ENCODE results near the gene PCDHA5.
"Not testable (repeated sequence)": the region's sequence is repeated elsewhere in the genome, so short reads cannot be mapped to it uniquely, and the experiment has no call there.

PCDHA5 gene

DNA sequence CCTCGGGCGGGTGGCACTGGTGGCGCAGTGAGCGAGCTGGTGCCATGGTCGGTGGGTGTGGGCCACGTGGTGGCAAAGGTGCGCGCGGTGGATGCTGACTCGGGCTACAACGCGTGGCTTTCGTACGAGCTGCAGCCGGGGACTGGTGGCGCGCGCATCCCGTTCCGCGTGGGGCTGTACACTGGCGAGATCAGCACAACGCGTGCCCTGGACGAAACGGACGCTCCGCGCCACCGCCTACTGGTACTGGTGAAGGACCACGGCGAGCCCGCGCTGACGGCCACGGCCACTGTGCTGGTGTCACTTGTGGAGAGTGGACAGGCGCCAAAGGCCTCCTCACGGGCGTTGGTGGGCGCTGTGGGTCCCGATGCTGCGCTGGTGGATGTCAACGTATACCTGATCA lies 12.5 kb upstream of the PCDHA5 start:
- Histone ChIP-seq H3K79me1 (ENCODE audit: low read length) (peaks cover 2% of the 10 kb centered on the region), H2BK5ac (ENCODE audit: low read depth, low read length, poor library complexity) (no peak overlapping the region), H3K4me3 (ENCODE audit: low read depth, low read length) (no peak overlapping the region), H2AFZ (ENCODE audit: insufficient read depth, low read length, poor library complexity) (no peak overlapping the region), H3K9me3 (ENCODE audit: insufficient read depth, low read depth, low read length) (peaks cover 11% of the 10 kb centered on the region), H3K9ac (ENCODE audit: low read length) (no peak overlapping the region), H2AK5ac (ENCODE audit: low read length) (no peak overlapping the region), H3K14ac (ENCODE audit: low read length) (no peak overlapping the region), H3K4ac (ENCODE audit: low read depth, low read length) (no peak overlapping the region), H2BK120ac (ENCODE audit: insufficient read depth, low read length, poor library complexity) (no peak overlapping the region), H3K18ac (ENCODE audit: low read length) (no peak overlapping the region), H4K12ac (ENCODE audit: low read depth, low read length) (no peak overlapping the region), H2BK12ac (ENCODE audit: low read length) (no peak overlapping the region), H3K79me2 (ENCODE audit: control insufficient read depth, insufficient read depth, low read length, poor library complexity) (no peaks in the 10 kb centered on the region), H3K4me1 (ENCODE audit: control insufficient read depth in 1 of 2, insufficient read depth in 2 of 2, low read length in 2 of 2) (no peaks in the 10 kb centered on the region), H4K91ac (ENCODE audit: low read depth, low read length) (no peak overlapping the region), H3K36me3 (ENCODE audit: control insufficient read depth in 1 of 2, insufficient read depth in 2 of 2, low read length in 2 of 2) (peaks cover 0 to 2% of the 10 kb centered on the region in 2 experiments), H3K4me2 (ENCODE audit: low read length) (no peak overlapping the region), H4K8ac (ENCODE audit: low read depth, low read length) (no peak overlapping the region), H3K27ac (ENCODE audit: low read depth, low read length) (no peak overlapping the region), H3K23ac (ENCODE audit: low read length) (no peak overlapping the region), H3K27me3 (ENCODE audit: insufficient read depth, low read length) (no peaks in the 10 kb centered on the region)
- no peak for DNase-seq
- WGBS (ENCODE audit: extremely low coverage, insufficient coverage, insufficient read length), result no CpG with 5 or more reads among the region's 43 CpGs

GRCh38 chr5:140822281-140822629 lies 842 bp downstream of the PCDHA5 start:
- Histone ChIP-seq H2AK5ac (ENCODE audit: low read length) (no peak overlapping the region), H4K12ac (ENCODE audit: low read depth, low read length) (no peak overlapping the region), H3K9me3 (ENCODE audit: insufficient read depth, low read depth, low read length) (peaks cover 3% of the 10 kb centered on the region), H3K4ac (ENCODE audit: low read depth, low read length) (no peak overlapping the region), H3K23ac (ENCODE audit: low read length) (no peak overlapping the region), H2BK12ac (ENCODE audit: low read length) (no peak overlapping the region), H4K8ac (ENCODE audit: low read depth, low read length) (no peak overlapping the region), H3K79me2 (ENCODE audit: control insufficient read depth, insufficient read depth, low read length, poor library complexity) (no peaks in the 10 kb centered on the region), H4K91ac (ENCODE audit: low read depth, low read length) (no peak overlapping the region), H3K4me2 (ENCODE audit: low read length) (no peak overlapping the region), H2BK120ac (ENCODE audit: insufficient read depth, low read length, poor library complexity) (no peak overlapping the region), H3K14ac (ENCODE audit: low read length) (no peak overlapping the region), H2AFZ (ENCODE audit: insufficient read depth, low read length, poor library complexity) (no peak overlapping the region), H3K27ac (ENCODE audit: low read depth, low read length) (no peak overlapping the region), H3K9ac (ENCODE audit: low read length) (no peak overlapping the region), H3K18ac (ENCODE audit: low read length) (no peak overlapping the region), H3K27me3 (ENCODE audit: insufficient read depth, low read length) (no peaks in the 10 kb centered on the region), H3K4me1 (ENCODE audit: control insufficient read depth in 1 of 2, insufficient read depth in 2 of 2, low read length in 2 of 2) (no peaks in the 10 kb centered on the region), H3K36me3 (ENCODE audit: control insufficient read depth in 1 of 2, insufficient read depth in 2 of 2, low read length in 2 of 2) (peaks cover 7 to 8% of the 10 kb centered on the region in 2 experiments), H2BK5ac (ENCODE audit: low read depth, low read length, poor library complexity) (no peak overlapping the region), H3K79me1 (ENCODE audit: low read length) (no peaks in the 10 kb centered on the region), H3K4me3 (ENCODE audit: low read depth, low read length) (no peak overlapping the region)
- no CpG with 5 or more reads among the region's 6 CpGs for whole genome bisulfite sequencing (ENCODE audit: extremely low coverage, insufficient coverage, insufficient read length)
- DNase-seq, result no peak

DNA sequence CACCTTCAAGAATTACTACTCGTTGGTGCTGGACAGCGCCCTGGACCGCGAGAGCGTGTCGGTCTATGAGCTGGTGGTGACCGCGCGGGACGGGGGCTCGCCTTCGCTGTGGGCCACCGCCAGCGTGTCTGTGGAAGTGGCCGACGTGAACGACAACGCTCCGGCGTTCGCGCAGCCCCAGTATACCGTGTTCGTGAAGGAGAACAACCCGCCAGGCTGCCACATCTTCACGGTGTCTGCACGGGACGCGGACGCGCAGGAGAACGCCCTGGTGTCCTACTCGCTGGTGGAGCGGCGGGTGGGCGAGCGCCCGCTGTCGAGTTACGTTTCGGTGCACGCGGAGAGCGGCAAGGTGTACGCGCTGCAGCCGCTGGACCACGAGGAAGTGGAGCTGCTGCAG lies 1.6 kb downstream of the PCDHA5 start:
- WGBS (ENCODE audit: extremely low coverage, insufficient coverage, insufficient read length), result no CpG with 5 or more reads among the region's 48 CpGs
- H2BK12ac ChIP-seq (ENCODE audit: low read length), result not testable (repeated sequence)

DNA sequence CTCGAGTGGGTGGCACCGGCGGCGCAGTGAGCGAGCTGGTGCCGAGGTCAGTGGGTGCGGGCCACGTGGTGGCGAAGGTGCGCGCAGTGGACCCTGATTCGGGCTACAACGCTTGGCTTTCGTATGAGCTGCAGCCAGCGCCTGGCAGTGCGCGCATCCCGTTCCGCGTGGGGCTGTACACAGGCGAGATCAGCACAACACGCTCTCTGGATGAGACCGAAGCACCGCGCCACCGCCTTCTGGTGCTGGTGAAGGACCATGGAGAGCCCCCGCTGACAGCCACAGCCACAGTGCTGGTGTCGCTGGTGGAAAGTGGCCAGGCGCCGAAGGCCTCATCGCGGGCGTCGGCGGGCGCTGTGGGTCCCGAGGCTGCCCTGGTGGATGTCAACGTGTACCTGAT lies 2.1 kb downstream of the PCDHA5 start:
- Histone ChIP-seq H2BK120ac (ENCODE audit: insufficient read depth, low read length, poor library complexity) (no peak overlapping the region), H4K91ac (ENCODE audit: low read depth, low read length) (no peak overlapping the region), H3K4ac (ENCODE audit: low read depth, low read length) (no peak overlapping the region), H3K14ac (ENCODE audit: low read length) (no peak overlapping the region), H4K12ac (ENCODE audit: low read depth, low read length) (no peak overlapping the region), H3K27me3 (ENCODE audit: insufficient read depth, low read length) (no peaks in the 10 kb centered on the region), H2AFZ (ENCODE audit: insufficient read depth, low read length, poor library complexity) (no peak overlapping the region), H3K4me2 (ENCODE audit: low read length) (no peak overlapping the region), H2AK5ac (ENCODE audit: low read length) (no peak overlapping the region), H3K4me3 (ENCODE audit: low read depth, low read length) (no peak overlapping the region), H3K9ac (ENCODE audit: low read length) (no peak overlapping the region), H3K79me2 (ENCODE audit: control insufficient read depth, insufficient read depth, low read length, poor library complexity) (no peaks in the 10 kb centered on the region), H3K27ac (ENCODE audit: low read depth, low read length) (no peak overlapping the region), H3K79me1 (ENCODE audit: low read length) (no peaks in the 10 kb centered on the region), H3K9me3 (ENCODE audit: insufficient read depth, low read depth, low read length) (peaks cover 3% of the 10 kb centered on the region), H3K4me1 (ENCODE audit: control insufficient read depth in 1 of 2, insufficient read depth in 2 of 2, low read length in 2 of 2) (no peaks in the 10 kb centered on the region), H3K36me3 (ENCODE audit: control insufficient read depth in 1 of 2, insufficient read depth in 2 of 2, low read length in 2 of 2) (peaks cover 7 to 8% of the 10 kb centered on the region in 2 experiments), H3K18ac (ENCODE audit: low read length) (no peak overlapping the region), H4K8ac (ENCODE audit: low read depth, low read length) (no peak overlapping the region), H2BK5ac (ENCODE audit: low read depth, low read length, poor library complexity) (no peak overlapping the region), H2BK12ac (ENCODE audit: low read length) (no peak overlapping the region), H3K23ac (ENCODE audit: low read length) (no peak overlapping the region)
- DNase-seq, result no peak
- no CpG with 5 or more reads among the region's 38 CpGs for WGBS (ENCODE audit: extremely low coverage, insufficient coverage, insufficient read length)

More for the DNA sequence above, 1.6 kb downstream of the PCDHA5 start:
- H3K79me2 ChIP-seq (ENCODE audit: control insufficient read depth, insufficient read depth, low read length, poor library complexity); H3K4me3 ChIP-seq (ENCODE audit: low read depth, low read length); H2BK5ac ChIP-seq (ENCODE audit: low read depth, low read length, poor library complexity); H3K4ac ChIP-seq (ENCODE audit: low read depth, low read length); H3K9me3 ChIP-seq (ENCODE audit: insufficient read depth, low read depth, low read length); H3K18ac ChIP-seq (ENCODE audit: low read length); H3K9ac ChIP-seq (ENCODE audit: low read length); H3K27me3 ChIP-seq (ENCODE audit: insufficient read depth, low read length); H3K14ac ChIP-seq (ENCODE audit: low read length); H3K23ac ChIP-seq (ENCODE audit: low read length); H3K27ac ChIP-seq (ENCODE audit: low read depth, low read length); H3K4me1 ChIP-seq (ENCODE audit: control insufficient read depth in 1 of 2, insufficient read depth in 2 of 2, low read length in 2 of 2); H3K4me2 ChIP-seq (ENCODE audit: low read length); H2AFZ ChIP-seq (ENCODE audit: insufficient read depth, low read length, poor library complexity); H3K79me1 ChIP-seq (ENCODE audit: low read length); DNase-seq; H2AK5ac ChIP-seq (ENCODE audit: low read length); H3K36me3 ChIP-seq (ENCODE audit: control insufficient read depth in 1 of 2, insufficient read depth in 2 of 2, low read length in 2 of 2); H4K8ac ChIP-seq (ENCODE audit: low read depth, low read length); H4K91ac ChIP-seq (ENCODE audit: low read depth, low read length); H4K12ac ChIP-seq (ENCODE audit: low read depth, low read length); H2BK120ac ChIP-seq (ENCODE audit: insufficient read depth, low read length, poor library complexity): not testable (repeated sequence)

Measured in trophoblast cell (in vitro differentiated cells and primary cell).